ENCODE measurements around the gene ASAP2.

Gene ASAP2

DNA sequence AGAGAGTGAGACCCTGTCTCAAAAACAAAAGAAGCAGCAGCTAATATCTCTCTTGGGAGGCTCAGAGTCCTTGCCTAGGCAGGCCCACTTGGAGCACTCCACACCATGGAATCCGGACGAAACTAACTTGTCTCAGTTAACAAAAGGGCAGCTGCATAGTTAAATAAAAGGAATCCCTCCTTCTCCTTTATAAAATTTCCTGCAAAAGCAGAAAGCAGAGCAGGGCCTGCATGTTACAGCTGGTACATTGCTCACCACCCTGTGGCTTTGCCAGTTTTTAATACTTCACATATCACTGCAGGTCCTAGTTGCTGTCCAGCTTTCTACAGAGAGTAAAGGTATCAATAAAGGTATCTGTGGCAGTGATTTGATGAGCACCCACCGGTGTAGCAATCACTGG lies 93.6 kb downstream of the ASAP2 start:
- ATAC-seq, result no peak

DNA sequence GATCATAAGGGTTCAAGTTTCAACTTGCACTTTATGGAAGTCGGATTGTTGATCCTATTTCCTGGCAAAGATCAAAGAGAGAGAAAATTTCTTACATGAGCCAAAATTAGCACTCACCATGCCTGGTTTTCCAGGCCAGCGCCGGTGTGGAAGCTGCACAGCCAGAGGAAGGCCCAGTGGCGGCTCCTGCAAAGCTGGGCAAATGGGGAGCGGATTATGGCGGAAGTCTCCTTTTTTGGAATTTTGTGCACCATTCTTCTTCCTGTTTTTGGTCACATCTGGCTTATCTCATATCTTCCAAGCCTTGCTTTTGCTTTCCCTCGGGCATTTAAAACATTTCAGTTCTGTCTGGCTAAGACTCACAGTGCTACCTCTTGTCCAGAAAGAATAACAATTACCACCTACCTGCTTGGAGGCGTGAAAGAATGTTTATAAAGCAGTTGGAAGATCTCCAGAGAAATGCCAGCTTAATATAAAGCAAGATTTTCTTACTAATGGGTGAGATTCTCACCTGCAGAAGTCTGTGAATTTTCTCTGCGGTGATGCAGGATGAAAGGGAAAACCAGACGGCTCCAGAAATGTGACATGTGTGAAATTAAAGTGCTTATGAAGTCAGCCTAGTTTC lies 94.3 kb downstream of the ASAP2 start:
- ATAC-seq, result no peak

DNA sequence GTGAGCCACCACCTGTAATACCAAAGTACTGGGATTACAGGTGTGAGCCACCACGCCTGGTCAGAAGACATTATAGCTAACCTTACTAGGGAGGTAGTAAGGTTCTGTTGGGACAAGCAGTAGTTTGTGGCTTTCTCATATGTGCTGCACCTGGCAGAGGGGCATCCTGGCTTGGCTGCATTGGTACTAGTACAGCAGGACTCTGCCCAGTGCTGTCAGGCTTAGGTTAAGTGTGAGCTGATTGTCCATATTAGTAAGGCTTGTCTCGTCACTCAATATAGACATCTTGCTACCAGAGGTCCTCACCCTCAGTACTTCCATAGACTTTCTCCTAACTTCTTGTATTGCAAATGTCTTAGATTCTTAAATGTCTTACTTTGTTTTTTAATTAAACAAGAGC lies 96.1 kb downstream of the ASAP2 start:
- no peak for ATAC-seq

DNA sequence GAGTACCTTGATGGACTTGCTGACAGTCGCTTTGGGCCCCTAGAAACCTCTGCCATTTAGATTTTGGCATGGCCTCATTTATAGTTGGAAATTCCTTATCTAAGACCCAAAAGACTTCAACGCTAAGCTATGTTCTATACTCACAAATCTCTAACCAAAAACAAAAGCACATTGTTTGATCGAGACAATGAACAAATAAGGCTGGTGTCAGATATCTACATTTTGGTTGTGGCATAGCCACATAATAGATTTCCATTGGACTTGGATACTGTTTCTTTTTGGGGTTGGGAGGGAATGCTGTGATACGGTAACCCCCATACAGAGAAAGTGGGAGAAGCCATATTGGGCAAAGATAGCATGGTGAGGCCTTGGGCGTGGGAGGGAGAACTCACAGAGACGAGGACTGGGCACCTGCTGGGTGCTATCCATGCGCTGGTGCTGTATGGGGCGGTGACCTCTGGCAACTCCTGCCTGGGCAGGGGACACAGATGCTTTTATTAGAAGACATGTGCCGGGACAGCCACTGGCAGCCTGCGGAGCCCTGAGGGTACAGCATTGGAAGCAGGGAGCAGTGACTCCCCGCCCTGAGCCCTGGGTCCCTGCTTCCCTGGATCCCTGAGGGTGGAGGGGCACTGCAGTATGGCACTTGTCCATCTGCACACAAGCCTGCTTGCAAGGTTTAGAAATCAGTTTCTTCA lies 97.1 kb downstream of the ASAP2 start:
- no peak for ATAC-seq

DNA sequence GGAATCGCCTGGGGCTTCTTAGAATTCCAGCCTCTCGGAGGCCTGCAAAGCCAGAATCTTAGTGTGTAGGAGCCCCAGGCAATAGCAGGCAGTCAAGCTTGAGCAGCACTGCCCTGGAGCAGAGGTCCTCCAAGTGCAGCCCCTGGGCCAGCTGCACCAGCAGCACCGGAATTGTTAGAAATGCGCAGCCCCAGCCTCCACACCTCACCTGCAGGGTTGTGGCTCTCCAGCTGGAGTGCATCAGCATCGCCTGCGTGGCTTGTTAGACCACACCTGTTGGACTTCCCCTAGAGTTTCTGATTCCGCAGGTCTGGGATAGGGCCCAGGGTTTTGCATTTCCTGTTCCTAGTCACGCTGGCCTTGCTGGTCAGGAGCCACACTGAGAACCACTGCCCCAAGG lies 100.3 kb downstream of the ASAP2 start:
- no peak for ATAC-seq

DNA sequence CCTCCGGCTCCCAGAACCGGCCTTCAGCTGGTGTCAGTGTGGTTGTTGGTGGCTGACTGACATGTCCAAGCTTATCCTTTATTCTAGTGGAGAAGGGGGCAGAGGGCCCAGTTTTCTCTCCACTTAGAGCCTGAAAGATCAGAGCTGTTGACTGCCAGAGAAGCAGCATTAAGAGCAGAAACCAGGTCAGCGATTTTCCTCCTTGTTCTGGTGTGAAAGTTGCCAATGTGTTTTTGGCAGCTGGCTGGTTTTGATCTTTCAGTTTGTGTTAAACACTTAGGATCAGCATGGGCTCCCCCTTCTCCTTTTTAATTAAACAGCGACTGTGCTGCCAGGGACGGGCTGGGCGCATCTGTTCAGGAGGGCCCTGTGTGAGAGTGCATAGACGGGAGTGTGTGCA lies 100.9 kb downstream of the ASAP2 start:
- ATAC-seq, result no peak

DNA sequence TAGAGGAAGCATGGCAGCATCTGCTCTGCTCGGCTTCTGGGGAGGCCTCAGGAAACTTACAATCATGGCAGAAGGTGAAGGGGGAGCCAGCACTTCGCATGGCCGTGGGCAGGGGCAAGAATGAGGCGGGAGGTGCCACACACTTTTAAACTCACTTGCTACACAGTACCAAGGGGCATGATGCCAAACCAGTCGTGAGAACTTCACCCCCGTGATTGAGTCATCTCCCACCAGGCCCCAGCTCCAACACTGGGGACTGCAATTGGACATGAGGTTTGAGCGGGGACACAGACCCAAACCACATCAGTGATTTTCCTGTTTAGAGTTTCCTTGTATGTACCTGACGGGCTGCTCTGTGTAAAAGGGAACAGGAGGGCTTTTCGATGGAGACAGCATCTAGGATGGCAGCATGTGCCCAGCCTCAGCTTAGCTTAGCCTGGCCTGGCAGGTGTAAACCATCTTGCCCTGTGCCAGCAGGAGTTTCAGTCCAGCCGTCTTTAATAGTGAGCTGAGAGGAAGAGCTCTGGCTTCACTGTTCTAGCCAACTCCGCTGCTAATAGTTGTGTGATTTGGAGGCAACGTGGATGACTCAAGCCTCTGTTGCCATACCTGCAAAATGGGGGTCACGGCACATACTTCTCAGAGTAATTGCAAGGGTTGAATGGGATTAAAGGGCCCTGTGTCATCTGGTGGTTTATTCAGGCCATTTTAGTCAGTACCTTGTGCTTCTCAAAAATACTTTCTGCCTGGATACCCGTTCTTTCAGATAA lies 101.8 kb downstream of the ASAP2 start:
- ATAC-seq, result no peak

DNA sequence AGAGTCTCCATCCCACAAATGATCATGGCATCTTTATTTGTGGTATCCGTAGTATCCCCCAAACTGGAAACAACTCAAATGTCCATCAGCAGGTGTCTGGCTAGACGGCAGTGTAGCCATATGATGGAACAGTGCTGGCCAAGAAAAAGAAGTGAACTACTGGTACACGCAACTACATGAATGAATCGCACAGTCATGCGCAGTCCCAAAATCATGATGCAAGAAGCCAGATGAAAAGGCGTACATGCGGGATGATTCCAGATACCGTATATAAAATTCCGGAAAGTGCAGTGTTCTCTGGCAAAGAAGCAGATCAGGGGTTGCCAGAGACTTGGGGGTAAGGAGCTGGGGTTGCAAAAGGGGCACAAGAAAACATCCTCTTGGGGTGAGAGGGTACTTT lies 102.5 kb downstream of the ASAP2 start:
- no peak for ATAC-seq

DNA sequence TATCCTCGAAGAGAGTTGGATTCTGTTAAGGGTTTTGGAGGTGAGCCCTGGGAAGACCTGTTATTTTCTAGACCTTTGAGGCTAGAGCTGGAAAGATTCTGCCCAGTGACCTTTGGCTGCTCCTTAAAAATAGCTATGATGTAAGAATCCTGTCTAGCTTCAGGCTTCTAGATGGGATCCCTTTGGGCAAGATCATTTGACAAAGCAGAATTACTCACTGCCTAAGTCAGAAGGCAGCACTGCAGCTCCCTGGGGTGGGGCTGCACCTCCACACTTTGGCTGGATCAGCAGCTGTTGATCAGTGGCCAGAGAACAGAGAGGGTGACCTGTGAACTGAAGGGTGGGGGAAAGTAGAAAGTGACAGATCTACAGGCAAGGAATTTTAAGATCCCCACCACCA lies 103.8 kb downstream of the ASAP2 start:
- no peak for ATAC-seq

DNA sequence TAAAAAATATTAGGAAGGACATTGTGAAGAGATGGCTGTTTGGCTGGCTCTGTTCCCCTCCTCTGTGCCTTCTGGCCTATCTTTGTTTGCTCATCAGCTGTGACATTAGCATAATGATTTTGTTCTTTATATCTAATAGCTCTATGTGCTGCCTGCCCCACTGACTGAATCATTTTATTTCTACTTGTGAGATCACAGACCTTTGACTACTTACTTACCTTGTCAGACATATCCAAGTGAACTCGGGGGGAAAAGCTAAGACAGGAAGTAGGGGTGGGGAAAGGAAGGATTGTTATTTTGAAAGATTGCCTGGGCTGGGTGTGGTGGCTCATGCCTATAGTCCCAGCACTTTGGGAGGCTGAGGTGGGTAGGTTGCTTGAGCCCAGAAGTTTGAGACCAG lies 104.2 kb downstream of the ASAP2 start:
- no peak for ATAC-seq

DNA sequence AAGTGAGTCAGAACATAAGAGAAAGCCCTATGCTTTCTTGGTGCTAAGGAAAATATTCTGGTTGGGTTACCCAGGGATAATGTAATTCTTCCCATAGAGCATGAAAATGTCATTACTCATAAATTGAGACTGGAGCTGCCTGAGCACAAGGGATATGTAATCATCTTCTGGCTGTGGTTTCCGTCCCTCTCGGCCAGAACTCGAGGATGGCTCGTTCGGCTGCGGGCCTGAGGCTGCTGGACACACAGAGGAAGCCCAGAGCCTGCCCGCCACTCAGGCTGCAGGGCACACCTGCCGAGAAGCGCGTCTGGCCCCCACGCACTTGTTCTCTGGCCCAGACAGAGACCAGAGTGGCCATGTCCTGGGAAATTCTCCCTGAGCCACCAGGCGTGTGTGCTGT lies 104.9 kb downstream of the ASAP2 start:
- ATAC-seq, result no peak

DNA sequence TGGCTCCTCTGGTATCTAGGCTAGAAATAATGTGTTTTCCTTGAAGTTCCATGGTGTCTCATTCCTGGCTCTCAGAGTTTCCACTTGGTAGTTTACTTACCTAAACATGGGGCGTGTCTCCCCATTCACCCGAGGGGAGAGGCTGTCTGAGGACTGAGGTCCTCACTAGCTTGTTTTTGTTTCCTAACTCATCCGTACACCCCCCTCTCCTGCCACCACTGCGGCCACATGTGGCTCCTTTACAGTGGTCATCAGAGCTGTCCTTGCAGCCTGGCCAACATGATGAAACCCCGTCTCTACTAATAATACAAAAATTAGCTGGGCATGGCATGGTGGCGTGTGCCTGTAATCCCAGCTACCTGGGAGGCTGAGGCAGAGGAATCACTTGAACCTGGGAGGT lies 106.0 kb downstream of the ASAP2 start:
- ATAC-seq, result no peak

DNA sequence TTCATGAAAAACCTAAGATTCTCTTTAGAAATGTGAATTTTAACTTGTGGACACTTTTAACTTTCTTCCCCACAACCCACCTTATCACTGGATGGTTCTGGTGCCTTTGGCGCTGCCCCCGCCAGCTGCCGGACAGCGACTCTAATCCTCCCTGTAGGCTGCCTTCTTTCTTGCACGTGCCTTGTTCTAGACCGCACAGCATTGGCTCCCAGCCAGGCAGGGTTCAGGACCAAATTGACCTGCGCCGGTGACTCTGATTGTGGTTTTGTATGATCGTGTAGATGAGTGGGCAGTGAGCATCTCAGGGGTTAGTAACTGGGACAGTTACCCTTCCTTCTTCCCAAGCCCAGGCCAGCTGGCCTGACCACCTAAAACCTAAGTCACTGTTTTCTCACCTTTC lies 106.8 kb downstream of the ASAP2 start:
- ATAC-seq, result no peak

DNA sequence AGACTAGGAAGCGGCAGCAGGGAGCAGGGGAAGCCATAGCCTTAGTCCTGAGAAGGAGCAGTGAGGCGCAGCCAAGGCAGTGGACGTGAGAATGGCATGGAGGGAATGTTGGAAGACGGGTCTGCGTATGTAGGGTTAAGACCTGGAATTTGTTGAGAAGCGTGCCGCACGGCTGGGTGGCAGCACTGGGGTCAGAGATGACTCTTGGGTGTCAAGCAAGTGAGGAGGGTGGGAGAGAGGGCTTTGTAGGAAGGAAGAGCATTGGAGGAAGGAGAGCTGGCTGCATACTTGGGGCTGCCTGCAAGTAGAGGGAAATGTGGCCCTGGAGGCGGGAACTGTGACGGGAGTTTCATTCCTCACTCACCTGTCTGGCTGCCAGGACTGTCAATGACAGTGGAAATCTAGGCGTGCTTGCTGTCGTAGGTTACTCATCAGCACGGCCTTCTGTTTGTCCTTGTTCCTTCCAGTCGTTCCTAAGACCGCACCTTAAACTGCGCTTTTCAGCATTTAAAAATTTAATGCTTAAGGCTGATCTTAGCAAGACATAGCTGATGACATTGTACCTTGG lies 108.8 kb downstream of the ASAP2 start:
- no peak for ATAC-seq

DNA sequence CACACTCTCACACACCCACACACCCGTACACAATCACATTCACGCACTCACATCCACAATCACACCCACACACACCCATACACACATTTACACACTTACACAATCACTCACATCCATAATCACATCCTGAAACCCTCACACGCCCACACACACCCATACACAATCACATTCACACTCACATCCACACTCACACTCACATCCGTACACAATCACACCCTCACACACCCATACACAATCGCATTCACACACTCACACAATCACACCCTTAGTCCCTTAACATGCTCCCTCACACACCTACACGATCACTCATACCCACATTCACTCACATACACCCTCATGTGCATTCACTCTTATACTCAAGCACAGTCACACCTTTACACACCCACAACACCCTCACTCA lies 110.9 kb downstream of the ASAP2 start:
- ATAC-seq, result no peak

DNA sequence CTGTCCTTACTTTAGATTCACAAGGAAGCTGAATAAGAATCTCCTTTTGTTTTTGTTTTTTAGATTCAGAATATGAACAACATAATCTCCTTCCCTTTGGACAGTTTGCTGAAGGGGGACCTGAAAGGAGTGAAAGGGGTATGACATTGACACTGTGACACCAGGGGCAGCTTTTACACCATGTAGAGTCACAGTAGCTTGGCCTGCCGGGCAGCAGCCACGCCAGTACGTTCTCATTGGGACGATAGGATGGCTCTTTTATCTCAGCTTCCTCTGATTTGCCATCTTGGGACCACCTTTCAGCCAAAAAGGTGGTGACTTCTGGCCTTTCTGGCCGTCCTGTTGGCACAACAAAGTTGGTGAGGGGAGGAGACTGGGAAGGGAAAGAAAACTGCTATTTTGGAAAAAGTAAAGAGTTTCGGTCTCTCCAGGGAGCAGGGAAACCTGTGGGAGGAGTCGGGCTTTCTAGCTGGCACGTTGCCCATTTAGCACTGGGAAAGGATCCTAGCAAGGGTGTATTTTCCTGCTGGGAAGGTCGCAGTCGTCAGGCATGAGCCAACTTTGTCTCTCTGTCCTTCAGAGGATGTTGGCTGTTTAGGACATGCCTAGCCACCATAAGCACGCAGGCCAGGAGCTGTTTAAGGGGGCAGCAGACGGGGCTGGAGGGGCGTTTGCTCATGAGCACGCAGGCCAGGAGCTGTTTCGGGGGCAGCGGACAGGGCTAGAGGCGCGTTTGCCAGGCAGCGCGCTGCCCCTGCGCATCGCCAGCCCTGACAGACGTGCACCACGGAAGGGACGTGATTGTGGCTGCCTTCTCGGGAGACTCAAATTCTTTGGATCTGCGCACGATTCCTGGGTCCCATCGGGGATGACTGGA lies 112.1 kb downstream of the ASAP2 start:
- no peak for ATAC-seq

DNA sequence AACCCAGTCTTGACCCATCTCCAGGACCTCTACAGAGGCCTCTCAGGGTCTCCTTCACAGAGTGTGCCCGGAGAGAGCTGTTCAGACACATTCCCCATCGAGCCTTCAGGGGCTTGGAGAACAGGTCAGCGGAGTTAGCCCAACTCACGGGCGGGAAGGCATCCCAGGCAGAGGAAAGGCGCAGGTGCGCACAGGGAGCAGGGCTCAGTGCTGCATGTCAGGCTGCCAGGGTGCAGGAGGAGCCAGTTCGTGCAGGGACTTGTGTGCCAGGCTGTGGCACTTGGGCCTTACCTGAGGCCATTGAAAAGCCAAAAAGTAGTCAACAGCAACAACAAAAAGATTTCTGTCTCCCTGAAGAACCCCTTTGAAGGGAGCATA lies 112.7 kb downstream of the ASAP2 start:
- ATAC-seq, result no peak

DNA sequence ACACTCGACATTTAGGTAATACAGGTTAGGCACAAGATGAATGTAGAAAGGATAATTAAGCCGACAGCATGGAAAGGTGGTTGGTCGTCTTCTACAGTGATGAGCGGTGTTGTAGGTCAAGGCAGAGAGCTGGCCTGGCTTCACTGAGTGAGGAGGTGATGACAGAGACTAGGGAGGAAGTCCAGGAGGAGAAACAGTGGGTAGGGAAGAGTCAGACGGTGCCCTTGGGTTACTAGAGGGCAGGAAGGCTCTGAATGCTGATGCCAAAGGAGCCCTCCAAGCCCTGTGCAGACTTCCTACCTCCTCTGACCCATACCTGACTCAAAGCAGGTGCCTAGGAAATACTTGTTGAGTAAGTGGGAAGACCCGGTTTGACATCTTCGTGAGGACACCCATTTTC lies 116.0 kb downstream of the ASAP2 start:
- no peak for ATAC-seq

DNA sequence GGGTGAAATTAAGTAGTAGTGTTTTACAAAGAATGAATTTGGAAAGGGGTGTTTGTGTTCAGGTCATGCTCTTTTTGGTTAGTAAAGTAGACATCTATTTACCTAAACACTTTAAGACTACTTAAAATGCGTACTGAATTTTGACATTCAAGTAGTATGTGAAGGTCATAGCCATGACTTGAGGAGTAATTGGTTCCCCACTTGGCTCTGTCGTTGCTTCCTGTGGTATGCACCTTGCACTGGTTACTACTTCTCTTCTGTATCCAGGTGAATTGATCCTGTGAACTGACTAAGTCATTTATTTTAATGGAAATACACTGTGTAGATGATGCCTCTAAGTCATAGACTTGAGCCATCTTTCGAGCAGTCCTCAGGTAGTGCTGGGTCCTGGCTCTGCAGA lies 118.8 kb downstream of the ASAP2 start:
- ATAC-seq, result no peak

DNA sequence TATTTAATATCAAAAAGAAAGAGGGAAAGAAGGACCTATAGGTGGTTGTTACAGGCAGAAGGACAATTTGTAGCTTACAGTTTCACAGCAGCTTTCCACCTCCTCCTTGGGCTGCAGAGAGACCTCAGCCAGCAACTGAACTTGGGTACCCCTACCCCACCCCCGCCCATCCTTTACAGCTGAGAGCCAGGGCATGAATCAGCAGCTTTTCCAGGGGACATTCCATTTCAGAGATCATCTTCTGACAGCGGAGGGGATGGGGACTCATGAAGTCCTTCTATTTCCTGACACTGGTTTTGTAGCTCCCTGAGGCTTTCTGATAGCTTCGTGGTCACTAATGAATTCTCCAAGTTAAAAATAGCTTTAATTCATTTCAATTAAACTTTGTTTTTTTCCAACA lies 120.4 kb downstream of the ASAP2 start:
- ATAC-seq, result no peak

DNA sequence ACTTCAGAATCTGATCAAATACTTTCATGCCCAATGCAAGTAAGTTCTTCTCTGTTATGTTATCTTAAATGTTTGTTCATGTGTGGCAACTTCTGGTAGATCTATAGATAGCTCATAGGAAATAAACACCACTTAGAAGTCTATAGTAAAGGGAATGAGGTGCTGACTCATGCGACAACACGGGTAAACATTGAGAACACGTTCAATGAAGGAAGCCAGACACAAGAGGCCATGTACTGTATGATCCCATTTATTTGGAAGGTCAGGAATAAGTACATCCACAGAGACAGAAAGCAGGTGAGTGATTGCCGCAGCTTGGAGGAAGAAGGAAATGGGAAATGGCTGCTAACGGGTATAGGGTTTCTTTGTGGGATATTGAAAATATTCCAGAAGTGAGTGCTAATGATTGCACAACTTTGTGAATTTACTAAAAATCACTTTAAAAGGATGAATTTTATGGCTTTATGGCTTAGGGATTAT lies 121.3 kb downstream of the ASAP2 start:
- no peak for ATAC-seq

DNA sequence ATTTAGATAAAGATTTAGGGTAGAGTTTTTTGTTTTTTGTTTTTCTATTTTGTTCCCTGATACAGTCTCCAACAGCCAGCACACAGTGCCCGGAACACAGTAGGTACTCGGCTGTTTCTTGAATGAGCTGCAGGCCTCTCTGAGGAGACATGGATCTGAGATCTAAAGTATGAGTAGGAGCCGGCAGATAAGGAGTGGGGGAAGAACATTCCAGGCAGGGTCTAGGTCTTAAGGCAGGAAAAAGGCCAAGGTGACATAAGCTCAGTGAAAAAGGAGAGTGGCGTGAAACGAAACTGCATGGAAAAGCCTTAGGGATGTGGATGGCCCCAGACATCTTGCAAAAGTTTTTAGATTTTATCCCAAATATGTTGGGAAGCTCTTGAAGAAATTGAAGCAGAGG lies 122.3 kb downstream of the ASAP2 start:
- no peak for ATAC-seq

DNA sequence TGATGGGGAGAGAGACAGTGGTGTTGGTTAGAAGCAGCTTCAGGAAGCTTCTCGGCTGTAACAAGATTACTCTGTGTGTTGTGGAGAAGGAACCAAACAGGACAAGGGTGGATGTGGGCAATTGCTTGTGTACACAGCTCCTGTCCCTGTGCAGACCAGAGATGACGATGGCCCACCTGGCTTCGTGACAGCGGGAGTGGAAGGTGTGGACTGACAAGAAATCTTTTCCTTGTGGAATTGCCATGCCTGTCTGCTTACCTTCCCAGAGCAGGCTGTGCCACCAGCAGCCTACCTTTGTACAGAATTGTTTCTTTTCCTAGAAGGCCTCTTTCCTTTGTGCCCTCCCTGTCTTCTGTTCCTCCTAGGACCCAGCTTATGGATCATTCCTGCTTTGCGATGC lies 122.9 kb downstream of the ASAP2 start:
- ATAC-seq, result no peak
